ENCODE results near the gene TEFM.

GRCh38 chr17:30864636-30865035 lies 41.4 kb downstream of the TEFM start:
- TF ChIP-seq POLR2A (IDR thresholded peaks at IDR 0.05; ENCODE audit: low read depth, low read length) (no peak), POLR2AphosphoS5 (IDR thresholded peaks at IDR 0.05; ENCODE audit: low read depth, low read length) (no peak), PAX5 (IDR thresholded peaks at IDR 0.05; ENCODE audit: insufficient read depth, low read length, severe bottlenecking) (no peak), TAF1 (IDR thresholded peaks at IDR 0.05; ENCODE audit: low read depth, low read length) (no peak), POU2F2 (IDR thresholded peaks at IDR 0.05; ENCODE audit: low read depth, low read length) (no peak)

Measured in GM12891 (cell line).